Erythroblast (primary cell): ENCODE results near the gene IWS1.

ENCODE experiments used
- DNase-seq, 2 experiments: peaks; one replicate each; lab custom pipeline; 2025; lab: John Stamatoyannopoulos, UW
- GATA1 ChIP-seq: IDR thresholded peaks from 2 replicates; pipeline ENCODE4 v1.6.1; 2011; ENCODE audit warnings: low read depth, mild to moderate bottlenecking, control low read depth, low read length, moderate library complexity
- POLR2A ChIP-seq: IDR thresholded peaks from 2 replicates; pipeline ENCODE4 v1.6.1; 2011; ENCODE audit warnings: mild to moderate bottlenecking, low read length

The IWS1 gene

GRCh38 chr2:127565261-127566138 is 39.2 kb upstream of the IWS1 start:
- DNase-seq, result no peak
- no peak for TF ChIP-seq GATA1
- TF ChIP-seq POLR2A, result no peak

DNA sequence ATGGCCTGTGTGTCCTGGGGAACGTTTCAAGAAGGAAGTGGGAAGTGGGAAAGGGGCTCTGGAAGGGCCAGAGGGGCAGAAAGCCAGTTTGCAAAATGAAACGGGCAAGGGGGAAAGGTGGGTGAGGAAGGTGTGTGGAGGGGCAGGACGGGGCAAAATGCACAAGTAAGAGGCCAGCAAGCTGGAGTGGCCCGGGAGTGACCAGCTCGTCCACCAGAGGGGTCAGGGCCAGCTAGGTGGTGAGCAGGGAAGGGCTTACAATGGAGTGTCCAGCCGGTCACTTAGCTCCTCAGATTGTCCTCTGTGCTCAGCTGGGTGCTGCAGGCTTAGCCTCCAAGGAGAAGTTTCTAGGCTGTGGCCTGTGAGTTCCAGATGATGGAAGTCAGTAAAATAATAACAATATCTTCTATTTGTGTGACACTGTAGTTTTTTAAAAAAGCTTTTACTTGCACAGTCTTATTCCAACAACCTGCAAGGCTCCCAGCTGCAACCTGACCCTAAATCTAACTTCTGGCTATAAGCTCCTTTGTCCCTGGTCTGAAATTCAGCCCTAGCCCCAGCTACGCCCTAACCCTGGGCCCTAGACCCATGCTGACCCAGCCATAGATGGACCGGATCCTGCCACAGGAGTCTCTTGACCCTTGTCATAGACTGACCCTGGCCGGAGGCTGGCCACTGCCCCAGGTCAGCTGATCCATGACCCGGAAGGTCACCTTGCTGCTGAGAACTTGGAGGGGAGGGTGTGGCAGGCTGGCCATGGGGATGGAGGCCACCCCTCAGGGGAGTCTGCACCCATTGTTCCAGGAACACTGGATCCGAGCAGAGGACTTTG is 38.4 kb upstream of the IWS1 start:
- DNase-seq, result no peak

GRCh38 chr2:127563458-127564428 is 37.5 kb upstream of the IWS1 start:
- TF ChIP-seq GATA1 (no peak), POLR2A (no peak)
- no peak for DNase-seq

More for the DNA sequence above, 38.4 kb upstream of the IWS1 start:
- TF ChIP-seq POLR2A, result no peak
- TF ChIP-seq GATA1, result no peak

DNA sequence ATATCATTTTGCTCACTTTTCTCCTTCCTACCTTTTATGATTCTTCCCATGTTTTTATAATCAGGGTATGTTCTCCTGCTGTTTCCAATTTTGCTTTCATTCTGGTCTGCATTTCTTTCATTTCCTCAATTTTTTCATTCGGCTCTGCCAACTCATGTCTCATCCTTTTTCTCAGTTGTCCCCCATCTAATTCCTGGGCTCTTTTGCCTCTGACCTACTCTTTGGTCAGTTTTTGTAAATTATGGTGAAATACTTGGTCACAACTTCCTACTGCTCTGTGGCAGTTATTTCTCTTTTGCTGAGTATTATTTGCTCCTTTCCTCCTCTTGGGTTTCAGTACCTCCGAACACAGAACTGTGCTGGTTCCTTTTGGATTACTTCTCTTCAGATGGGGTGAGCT is 36.6 kb upstream of the IWS1 start:
- no peak for TF ChIP-seq POLR2A
- no peak for TF ChIP-seq GATA1
- no peak for DNase-seq

DNA sequence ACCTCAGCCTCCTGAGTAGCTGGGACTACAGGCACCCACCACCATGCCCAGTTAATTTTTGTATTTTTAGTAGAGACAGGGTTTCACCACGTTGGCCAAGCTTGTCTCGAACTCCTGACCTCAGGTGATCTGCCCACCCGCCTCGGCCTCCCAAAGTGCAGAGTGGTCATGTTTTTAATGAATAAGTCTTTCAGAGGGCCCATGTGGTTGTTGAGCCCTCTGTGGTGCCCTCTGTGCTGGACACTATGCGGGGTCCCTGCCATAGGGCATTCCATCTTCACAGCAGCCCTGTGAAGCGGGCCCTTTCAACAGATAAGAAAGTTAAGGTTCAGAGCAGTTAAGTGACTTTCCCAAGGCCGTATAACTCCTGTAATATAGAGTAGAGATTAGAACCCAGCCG is 35.1 kb upstream of the IWS1 start:
- no peak for DNase-seq
- TF ChIP-seq GATA1, result no peak

GRCh38 chr2:127560931-127561280 is 34.6 kb upstream of the IWS1 start:
- DNase-seq, result no peak
- TF ChIP-seq GATA1 (no peak), POLR2A (no peak)

DNA sequence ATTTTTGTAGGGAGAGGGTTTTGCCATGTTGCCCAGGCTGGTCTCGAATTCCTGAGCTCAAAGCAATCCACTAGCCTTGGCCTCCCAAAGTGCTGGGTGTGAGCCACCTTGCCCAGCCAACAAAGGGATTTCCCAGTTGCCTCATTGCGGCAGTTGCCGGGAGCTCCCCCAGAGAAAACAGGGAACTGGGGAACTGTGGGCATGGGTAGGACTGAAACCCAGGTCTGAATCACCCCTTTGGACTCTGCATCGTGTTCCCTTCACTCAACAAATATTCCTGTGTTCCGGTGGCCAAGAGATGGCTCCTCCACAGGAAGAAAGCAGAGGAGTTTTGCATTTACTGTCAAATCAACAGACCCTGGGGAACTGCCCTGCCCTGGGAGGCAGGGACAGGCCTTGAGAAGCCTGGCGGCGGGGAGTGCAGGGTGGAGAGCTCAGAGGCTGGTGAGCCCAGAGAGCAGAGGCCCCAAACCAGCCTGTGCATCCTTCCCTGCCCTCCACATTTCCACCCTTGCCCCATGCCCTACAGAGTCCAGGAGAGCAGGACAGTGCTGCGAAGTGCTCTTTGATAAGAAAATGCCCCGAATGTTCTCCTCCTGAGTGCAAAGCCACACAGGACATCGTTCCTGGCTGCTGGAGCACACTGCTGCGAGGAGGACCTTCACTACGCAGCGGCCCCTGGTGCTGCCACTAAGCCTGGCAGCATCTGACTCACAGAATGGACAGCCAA is 34.1 kb upstream of the IWS1 start:
- no peak for DNase-seq
- TF ChIP-seq GATA1 (no peak), POLR2A (no peak)

DNA sequence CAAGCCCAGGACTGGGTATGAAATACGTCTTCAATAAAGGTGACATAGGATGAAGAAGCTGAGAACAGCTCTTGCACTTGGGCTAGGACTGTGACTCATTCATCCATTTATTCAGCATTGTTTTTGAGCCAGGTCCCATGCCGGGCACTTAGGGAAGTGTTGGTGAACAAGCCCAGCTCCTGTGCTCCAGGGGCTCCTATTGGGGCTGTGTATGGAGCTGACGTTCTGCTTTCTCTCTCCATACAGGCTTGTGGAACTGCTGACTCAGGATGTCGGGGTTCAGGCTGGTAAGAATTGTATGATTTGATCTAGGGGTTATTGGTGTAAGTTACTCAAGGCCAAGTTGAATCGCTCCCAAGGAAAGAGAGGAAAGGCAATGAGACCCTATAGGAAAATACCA is 33.2 kb upstream of the IWS1 start:
- DNase-seq, result no peak
- TF ChIP-seq GATA1 (no peak), POLR2A (no peak)

GRCh38 chr2:127558911-127559310 is 32.6 kb upstream of the IWS1 start:
- no peak for DNase-seq
- no peak for TF ChIP-seq POLR2A
- no peak for TF ChIP-seq GATA1

DNA sequence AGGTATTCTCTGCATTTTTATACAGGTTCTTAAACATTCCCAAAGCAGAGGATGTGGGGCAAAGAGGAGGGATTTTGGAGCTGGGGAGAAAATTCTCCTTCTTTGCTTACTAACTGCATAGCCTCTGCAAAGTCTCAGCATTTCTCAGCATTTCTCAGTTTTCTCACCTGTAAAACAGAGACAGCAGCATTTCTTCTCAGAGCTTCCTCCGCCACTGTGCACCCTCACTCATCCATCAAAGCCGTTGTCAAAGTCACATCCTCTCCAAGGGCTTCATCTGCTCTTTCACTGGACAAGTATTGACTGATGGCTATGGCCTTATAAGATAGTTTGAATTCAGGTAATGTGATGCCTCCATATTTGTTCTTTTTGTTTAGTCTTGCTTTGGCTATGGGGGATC is 26.6 kb upstream of the IWS1 start:
- DNase-seq, result no peak
- TF ChIP-seq GATA1 (no peak), POLR2A (no peak)

DNA sequence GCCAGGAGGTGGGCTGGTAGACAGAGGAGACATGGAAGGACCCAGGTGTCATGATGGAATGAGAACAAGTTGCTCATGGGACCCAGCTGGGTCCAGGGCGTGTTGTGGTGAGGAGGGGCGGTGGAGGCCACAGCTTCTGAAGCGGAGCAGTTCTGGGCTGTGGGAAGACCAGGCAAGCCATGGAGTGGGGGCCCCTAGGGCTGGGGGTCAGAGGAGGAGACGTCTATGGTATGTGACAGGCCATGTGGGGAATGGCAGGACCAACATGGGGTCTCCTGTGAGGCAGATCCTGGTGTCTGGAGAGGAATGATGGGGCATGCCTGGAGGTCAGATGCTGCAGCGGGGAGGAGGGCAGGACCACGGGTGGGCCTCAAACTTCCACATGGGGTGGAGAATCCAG is 26.0 kb upstream of the IWS1 start:
- TF ChIP-seq POLR2A, result no peak
- no peak for DNase-seq

DNA sequence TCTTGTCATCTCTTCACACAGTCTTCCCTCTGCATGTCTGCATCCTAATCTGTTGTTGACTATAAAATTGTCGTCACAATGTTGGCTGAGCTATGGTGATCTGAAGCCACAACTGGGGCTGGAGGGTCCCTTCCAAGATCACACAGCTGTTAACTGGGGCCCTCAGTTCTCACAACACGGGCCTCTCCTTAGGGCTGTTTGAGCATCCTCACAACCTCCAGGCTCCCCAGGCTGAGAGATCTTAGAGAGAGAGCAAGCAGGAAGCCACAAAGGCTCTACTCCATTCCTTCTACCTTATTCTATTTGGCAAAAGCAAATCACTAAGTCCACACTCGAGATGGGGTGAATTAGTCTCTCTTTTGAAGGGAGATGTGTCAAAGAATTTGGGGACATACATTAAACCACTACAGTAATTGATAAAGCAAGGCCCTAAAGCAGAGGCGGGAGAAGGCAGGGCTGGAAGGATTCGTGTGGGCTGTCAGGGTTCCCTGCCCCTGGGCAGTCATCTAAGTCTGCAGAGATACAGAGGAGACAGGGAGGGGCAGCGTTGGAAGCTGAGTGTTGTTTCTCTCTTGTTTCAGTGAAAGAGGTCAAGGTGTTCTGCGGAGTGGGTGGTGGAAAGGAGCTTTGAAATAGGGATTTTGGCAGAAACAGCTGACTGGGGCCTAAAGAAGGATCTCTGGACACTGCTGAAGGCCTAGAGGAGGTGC is 25.1 kb upstream of the IWS1 start:
- TF ChIP-seq POLR2A (no peak), GATA1 (no peak)
- DNase-seq, result no peak
